IMR-90 (cell line): Measurements from ENCODE around the gene ST7. TPM values are rescaled to one million over a fixed set of nuclear protein-coding genes. Genes with fewer than 3 reads are reported as not detected.

Experiments used
- microRNA-seq, 2 experiments: library from miRNA; stranded (forward) in 1 of 2; unstranded in 1 of 2; fragments of 10-50 nt in 1 of 2; fragments of <30 nt in 1 of 2; gene quantifications in 1 of 2; microRNA quantifications in 1 of 2; one replicate each; pipeline versions ENCODE3 to v1.1.0; 2013 to 2020; ENCODE audit not compliant: insufficient read depth in 1 of 2, insufficient read length in 1 of 2, unreplicated experiment in 1 of 2
- polyA plus RNA-seq, 3 experiments: library from polyadenylated mRNA; depleted of rRNA; stranded (reverse); fragments of >200 nt; gene quantifications; 2 replicates each; pipeline ENCODE4 v1.2.3, GENCODE V29; 2012; ENCODE audit warnings: low replicate concordance in 1 of 3
- small RNA-seq, 5 experiments: library from RNA; depleted of rRNA; stranded (forward); fragments of <200 nt; gene quantifications; one replicate each; pipeline ENCODE3, GENCODE V24; 2012
- total RNA-seq: library from RNA; depleted of rRNA; stranded (reverse); fragments of >200 nt; gene quantifications from 2 replicates; pipeline ENCODE4 v1.2.3, GENCODE V29; 2012; rRNA removed

The ST7 gene
- total and polyA plus RNA-seq, 2 of the 4 experiments (the other 2 are of a cell fraction), result 18.6 to 26.0 TPM

Small RNA genes within 50 kb of the gene (microRNA-seq; reads per million reads assigned to microRNA genes)
- gene AC002542.1 (ENCODE audit: insufficient read depth, insufficient read length) (not detected), gene MIR6132 (ENCODE audit: unreplicated experiment) (not detected), gene MTCYBP6 (ENCODE audit: insufficient read depth, insufficient read length) (not detected), gene RF00019 (ENCODE audit: insufficient read depth, insufficient read length) (not detected), gene RF02179 (ENCODE audit: insufficient read depth, insufficient read length) (not detected), gene RF02180 (ENCODE audit: insufficient read depth, insufficient read length) (not detected), gene RF02181 (ENCODE audit: insufficient read depth, insufficient read length) (not detected), gene RF02183 (ENCODE audit: insufficient read depth, insufficient read length) (not detected), gene RF02184 (ENCODE audit: insufficient read depth, insufficient read length) (not detected), gene RF02185 (ENCODE audit: insufficient read depth, insufficient read length) (not detected), gene RF02188 (ENCODE audit: insufficient read depth, insufficient read length) (not detected), gene RNA5SP239 (ENCODE audit: insufficient read depth, insufficient read length) (not detected)

Small RNA genes within 50 kb of the gene (small RNA-seq; reads per million reads assigned to genes)
- gene AC002542.1 (0 reads per million in 5 experiments), gene MTCYBP6 (0 reads per million in 5 experiments), gene RF00019 (0 reads per million in 5 experiments), gene RF02179 (0 reads per million in 5 experiments), gene RF02180 (0 reads per million in 5 experiments), gene RF02181 (0 reads per million in 5 experiments), gene RF02183 (0 reads per million in 5 experiments), gene RF02184 (0 reads per million in 5 experiments), gene RF02185 (0 reads per million in 5 experiments), gene RF02188 (0 reads per million in 5 experiments), gene RNA5SP239 (0 reads per million in 5 experiments)

Other genes starting within 250 kb of the ST7 start
- gene CAPZA2, start 90.9 kb upstream of the ST7 start, total RNA-seq, result 133 and 229 TPM in 2 replicates
- 50.7 and 66.6 TPM in 2 replicates for gene CAPZA2, start 90.9 kb upstream of the ST7 start, polyA plus RNA-seq (2012; rRNA removed)